SW 1271 (cell line): Measurements from ENCODE around the gene COL5A1.
"Not testable (repeated sequence)": the region's sequence is repeated elsewhere in the genome, so short reads cannot be mapped to it uniquely, and the experiment has no call there.

ENCODE experiments used
- DNase-seq, 2 experiments: peaks; one replicate each; lab custom pipeline; 2025; lab: John Stamatoyannopoulos, UW

The COL5A1 gene

GRCh38 chr9:134657666-134658377 lies 16.2 kb downstream of the COL5A1 start:
- no peak for DNase-seq

DNA sequence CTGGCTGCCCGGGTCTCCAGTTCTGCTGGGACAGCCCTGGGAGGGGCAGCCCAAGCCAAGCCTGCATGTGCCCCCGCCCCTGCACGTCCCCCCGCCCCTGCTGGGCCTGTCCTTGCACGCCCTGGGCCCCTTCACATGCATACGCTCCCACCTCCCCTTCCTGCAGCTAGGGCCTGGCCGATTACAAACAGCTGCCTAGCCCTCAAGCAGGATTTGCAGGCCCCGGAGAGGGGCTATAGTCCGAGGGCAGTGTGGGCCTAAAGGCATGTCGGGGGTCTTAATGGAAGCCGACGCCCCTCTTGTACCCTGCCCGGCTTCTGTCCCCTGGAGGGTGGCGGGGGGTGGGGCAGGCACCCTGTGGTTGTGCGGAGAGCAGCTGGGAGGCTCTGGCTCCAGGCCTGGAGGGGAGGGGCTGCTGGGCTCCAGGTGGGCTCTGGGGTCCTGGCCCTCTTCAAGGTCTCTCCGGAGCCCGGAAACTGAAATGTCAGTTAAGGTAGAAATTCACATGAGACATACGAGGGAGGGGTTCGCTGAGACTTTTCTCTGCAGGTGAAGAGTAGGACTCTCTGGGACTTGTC lies 16.9 kb downstream of the COL5A1 start:
- no peak for DNase-seq

DNA sequence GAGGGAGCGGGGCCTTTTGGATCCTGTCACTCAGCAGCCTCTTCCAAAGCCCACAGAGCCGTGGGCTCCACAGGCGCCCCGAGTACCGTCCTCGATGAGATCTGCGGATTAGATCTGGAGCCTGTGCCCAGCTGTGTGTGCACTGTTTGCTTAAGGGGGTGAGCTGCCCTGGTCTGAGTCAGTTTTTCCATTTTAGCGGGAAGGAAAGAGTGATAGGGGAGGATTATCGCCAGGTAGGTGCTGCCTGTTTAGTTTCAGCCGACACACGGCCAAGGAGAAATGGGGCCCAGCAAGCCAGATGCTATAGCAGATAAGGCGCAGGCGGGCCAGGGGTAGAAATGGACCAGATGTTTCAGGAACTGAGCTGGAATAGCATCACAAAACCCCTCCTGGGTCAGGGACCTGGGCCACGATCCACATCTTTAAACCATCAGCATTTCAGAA lies 18.1 kb downstream of the COL5A1 start:
- DNase-seq, result no peak

GRCh38 chr9:134660407-134660806 lies 18.8 kb downstream of the COL5A1 start:
- peak in 1 of 2 experiments; percentile 10 for DNase-seq

DNA sequence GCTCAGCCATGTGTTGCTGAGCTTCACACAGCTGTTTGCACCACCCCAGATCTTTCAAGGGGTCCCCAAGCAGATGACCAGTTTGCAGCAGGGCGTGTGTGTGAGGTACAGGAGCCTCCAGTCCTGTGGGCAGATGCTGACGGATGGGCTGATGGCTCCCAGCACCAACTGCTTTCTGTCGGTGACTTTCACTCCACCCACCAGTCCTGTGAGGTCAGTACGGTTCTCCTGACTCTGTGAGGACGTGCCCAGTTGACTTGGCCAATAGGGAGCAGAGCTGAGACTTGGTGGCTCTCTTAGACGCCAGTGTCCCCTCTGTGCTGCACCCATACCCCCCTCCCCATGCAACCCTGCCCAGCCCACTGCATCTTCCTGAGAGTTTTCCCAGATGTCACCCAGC lies 19.7 kb downstream of the COL5A1 start:
- DNase-seq, result no peak

DNA sequence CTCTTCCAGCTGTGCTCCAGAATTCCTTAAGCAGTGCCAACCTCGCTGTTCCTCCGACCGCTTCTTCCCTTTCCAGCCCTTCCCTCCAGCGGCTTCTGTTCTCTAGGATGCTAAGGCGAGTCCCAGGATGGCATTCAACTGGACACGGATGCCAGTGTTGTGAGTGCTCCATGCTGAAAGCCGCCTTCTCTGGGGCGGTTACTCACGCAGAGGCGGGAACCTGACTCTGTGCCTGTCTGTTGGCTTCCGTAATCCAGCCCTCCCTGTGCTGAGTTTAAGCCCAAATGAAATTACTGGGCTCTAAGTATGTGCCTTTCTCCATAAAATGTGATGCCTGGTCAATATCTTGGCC lies 20.2 kb downstream of the COL5A1 start:
- no peak for DNase-seq

DNA sequence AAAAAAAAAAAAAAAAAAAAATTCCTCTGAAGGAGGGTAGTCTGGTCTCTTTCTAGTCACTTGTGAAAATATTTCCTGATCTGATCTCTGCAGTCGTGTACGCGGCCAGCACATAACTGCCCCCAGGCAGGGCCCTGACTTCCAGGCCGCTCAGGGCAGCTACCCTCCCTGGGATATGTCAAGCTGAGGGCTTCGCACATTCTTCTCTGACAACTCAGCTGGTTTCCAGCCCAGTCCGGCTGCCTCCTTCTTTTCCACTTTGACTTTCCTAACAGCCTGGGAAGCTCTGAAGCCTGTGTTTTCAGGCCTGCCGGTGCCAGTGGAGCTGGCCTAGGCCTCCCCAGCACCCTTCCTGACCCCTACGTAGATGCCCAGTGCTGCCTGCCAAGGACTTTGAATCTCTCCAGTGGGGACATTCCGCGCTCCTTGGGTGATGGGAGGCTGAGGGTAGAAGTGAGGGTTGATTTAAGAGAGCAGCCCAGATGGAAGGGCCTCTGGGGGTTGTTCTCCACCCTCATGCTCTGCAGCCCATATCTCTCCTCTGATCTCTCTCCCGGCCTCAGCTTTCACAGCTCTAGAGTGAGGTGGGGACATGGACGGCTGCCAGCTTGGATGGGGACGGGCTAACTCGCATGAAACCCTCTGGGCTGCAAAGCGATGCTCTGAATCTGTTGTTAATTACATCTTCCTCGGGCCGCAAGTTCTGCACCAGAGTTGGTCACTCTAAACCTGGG lies 20.7 kb downstream of the COL5A1 start:
- no peak for DNase-seq

GRCh38 chr9:134663084-134663483 lies 21.5 kb downstream of the COL5A1 start:
- DNase-seq, result no peak

GRCh38 chr9:134663753-134664415 lies 22.3 kb downstream of the COL5A1 start:
- no peak for DNase-seq

DNA sequence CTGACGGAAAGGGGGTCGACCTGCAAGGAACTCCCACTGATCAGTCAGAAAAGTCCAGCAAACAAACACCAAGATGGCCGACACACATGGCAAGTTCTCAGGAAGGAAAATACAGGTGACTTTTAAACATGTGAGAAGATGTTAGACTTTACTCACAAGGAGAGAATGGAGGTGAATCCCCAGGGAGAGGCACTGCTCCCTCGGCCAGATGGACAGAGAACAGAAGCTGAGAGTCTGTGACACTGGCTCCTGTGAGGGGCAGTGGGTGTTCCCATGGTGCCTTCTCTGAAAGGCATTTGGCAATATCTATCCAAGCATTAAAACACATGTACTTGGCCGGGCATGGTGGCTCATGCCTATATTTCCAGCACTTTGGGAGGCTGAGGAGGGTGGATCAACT lies 22.8 kb downstream of the COL5A1 start:
- DNase-seq, result no peak

DNA sequence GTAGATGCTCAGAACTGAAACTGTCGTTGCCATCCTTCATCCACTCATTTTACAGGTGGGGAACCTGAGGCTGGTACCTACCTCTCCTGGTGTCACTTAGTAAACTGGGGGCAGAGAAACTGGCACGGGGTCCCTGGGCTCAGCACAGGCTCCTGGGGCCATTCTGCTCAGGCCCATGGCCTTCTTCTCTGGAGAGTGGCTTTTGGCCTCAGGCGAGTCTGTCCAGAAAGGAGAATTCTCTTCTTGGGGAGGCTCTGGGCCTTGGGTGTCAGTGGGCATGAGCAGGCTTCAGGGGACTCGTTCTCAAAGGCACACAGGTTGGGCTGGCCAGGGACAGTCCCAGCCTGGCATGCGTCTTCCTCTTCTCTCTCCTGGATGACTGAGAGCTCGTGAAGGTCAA lies 24.6 kb downstream of the COL5A1 start:
- DNase-seq, result no peak

- DNase-seq, result no peak
Observed at GRCh38 chr9:134666831-134667230, 25.2 kb downstream of the COL5A1 start.

DNA sequence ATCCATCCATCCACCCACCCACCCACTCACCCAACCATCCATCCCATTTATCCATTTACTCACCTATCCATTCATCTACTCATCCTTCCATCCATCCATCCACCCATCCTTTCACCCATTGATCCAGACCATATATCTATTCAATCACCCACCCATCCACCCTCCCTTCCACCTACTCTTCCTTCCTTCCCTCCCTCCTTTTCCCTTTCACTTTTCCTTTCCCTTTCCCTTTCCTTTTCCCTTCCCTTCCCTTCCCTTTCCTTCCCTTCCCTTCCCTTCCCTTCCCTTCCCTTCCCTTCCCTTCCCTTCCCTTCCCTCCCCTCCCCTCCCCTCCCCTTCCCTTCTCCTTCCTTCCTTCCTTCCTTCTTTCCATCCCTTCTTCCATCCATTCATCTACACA lies 27.4 kb downstream of the COL5A1 start:
- DNase-seq, result not testable (repeated sequence)

GRCh38 chr9:134669399-134669955 lies 27.9 kb downstream of the COL5A1 start:
- DNase-seq, result no peak

DNA sequence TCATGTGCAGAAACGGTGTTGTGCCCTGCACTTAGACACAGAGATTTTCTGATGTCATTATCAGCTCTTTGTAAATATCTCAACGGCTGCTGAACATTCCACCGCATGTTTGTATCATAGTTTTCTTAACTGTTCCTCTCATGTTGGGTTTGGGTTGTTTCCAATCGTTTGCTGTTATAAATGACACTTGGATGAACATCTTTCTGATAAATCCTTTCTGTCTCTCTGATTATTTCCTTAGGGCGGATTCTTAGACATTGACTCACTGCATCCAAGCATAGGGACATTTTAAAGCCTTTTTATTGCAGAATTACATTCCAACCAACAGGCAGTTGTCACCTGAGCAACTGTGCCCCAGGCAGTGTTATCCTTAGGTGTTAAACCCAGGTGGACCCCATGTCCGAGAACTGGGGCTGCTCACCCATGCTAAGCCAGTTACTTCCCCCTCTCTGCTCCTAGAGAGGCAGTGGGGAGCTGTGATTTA lies 28.5 kb downstream of the COL5A1 start:
- DNase-seq, result peak in 1 of 2 experiments; percentile 31

DNA sequence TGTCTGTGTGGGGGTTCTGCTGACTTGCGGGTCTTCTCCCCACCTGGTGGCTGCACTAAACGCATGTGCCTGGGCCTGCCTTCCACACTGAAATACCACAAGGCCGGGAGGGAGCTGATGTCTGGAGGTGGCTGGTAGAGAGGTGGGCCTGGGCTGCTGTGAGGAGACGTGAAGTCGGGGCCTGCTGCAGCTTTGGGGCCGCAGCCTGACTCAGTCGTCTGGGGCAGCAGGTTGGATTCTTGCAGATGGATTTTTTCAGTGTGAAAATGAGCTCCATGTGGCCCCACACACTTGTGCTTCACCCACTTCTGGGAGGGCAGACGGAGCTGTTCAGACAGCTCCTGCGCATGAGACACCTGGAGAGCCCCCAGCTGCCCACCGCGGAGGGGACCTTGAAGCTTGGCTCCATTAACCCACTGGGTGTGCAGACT lies 29.3 kb downstream of the COL5A1 start:
- no peak for DNase-seq

DNA sequence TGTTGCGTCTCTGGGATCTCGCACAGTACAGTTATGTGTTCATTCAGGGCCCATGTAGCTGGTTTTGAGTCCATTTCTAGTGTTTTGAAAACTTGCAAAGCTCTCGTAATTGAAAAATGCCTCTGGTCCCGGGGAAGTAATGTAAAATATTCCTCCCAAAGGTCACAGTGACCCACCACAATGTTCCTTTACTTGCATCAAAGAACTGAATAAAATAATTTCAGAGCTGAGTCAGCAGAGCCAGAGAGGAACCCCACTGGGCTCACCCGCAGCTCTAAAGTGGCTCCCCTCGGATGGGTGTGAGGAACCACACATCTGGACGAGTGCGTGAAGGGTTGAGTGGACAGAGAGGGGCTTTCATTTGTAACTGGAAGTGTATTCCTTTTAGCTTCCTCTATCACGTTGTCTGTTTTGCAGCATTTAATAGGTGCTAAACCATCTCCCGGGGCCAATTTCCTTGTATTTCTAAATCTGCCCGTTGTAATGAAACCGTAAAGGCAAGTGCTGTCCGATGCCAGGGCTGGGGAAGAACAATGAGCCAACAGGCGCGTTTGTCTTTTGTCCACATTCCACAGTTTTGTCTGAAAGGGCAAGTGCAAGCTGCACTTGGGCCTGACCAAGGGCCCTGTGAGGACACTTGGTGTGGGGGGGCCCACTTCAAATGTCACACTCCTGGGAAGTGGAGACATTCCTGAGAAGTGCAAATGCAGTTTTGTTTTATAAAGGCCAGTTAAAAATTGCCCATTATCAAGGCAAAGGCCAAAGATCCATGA lies 29.9 kb downstream of the COL5A1 start:
- no peak for DNase-seq

DNA sequence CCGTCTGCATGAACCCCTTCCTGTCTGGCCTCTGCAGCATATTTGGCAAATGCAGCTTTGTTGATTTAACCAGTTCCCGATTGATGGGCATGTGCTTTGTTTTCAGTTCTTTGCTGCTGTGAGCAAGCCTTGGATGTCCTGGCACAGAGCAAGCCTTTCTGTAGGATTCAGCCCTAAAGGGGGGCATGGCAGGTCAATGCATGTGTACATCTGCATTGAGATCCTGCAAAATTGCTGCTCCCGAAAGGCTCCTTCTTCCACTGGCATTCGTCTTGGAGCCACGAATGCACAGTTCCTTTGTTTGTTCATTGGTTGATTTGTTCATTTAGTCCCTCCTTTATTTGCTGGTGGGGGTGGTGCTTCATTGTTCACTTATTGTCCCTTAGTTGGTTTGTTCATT lies 34.8 kb downstream of the COL5A1 start:
- no peak for DNase-seq

- no peak for DNase-seq
Observed at GRCh38 chr9:134676886-134677285, 35.3 kb downstream of the COL5A1 start.

- no peak for DNase-seq
Observed at GRCh38 chr9:134677743-134678142, 36.1 kb downstream of the COL5A1 start.

DNA sequence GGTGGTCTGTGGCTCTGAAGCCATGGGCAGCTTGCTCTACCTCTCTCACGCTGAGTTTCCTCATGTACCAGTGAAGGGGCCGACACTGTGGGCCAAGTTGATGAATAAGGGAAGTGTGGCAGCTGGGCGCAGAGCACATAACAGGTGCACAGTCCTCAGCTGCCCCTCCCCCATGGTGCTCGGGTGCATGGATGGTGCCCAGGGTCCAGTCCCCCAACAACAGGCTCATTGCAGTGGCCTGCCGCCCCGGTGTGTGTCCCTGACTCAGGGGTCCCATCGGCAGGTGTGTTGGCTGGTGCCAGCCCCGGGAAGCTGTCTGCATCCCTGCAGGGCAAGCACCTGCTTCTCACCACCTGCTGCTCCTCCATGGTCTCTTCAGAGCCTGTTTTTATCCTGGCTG lies 36.6 kb downstream of the COL5A1 start:
- no peak for DNase-seq
